Measurements from ENCODE around the gene LIPJ. TPM values are rescaled to one million over a fixed set of nuclear protein-coding genes. Genes with fewer than 3 reads are reported as not detected.

The LIPJ gene
- total and polyA plus RNA-seq, 10 of the 15 experiments (the other 5 are each of a cell fraction or from before 2014, with no cell fraction given) = 0.03 to 0.23 (median 0.08) TPM; not detected in 5

DNA sequence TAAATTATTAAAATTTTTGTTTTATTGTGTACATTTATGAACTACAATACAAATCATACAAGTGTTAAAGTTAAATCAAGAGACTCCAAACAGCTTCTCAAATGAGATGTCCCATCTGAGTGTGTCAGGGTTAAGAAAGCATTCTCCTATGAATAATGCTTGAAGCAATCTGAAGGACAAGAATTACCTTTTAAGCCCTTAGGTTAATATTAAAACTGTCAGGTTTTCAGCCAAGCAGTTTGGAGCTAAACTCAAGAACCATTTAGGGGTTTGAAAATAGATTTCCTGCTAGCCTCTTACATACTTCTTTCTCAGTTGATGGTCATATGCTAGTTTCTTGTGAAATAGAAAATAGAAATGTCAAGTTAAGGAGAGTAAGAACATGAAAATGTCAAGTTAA, 38.3 kb downstream of the LIPJ start:
- TF ChIP-seq TBL1XR1 (IDR thresholded peaks at IDR 0.05; ENCODE audit: low read depth, low read length) = no peak
- TF ChIP-seq, protein P1, sequence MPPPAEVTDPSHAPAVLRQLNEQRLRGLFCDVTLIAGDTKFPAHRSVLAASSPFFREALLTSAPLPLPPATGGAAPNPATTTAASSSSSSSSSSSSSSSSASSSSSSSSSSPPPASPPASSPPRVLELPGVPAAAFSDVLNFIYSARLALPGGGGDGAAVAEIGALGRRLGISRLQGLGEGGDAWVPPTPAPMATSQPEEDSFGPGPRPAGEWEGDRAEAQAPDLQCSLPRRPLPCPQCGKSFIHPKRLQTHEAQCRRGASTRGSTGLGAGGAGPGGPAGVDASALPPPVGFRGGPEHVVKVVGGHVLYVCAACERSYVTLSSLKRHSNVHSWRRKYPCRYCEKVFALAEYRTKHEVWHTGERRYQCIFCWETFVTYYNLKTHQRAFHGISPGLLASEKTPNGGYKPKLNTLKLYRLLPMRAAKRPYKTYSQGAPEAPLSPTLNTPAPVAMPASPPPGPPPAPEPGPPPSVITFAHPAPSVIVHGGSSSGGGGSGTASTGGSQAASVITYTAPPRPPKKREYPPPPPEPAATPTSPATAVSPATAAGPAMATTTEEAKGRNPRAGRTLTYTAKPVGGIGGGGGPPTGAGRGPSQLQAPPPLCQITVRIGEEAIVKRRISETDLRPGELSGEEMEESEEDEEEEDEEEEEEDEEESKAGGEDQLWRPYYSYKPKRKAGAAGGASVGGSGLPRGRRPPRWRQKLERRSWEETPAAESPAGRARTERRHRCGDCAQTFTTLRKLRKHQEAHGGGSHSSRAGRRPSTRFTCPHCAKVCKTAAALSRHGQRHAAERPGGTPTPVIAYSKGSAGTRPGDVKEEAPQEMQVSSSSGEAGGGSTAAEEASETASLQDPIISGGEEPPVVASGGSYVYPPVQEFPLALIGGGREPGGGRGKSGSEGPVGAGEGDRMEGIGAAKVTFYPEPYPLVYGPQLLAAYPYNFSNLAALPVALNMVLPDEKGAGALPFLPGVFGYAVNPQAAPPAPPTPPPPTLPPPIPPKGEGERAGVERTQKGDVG (CRISPR knock-in tag; IDR thresholded peaks at IDR 0.05) = no peak
- TF ChIP-seq MTA2 (IDR thresholded peaks at IDR 0.05; ENCODE audit: low read depth) = no peak
- TF ChIP-seq YY1 (IDR thresholded peaks at IDR 0.05; ENCODE audit: low read depth, low read length) = no peak
- no peak for TF ChIP-seq NFYB (IDR thresholded peaks at IDR 0.05; ENCODE audit: insufficient read depth, low read depth, low read length)
- TF ChIP-seq ZNF217 (IDR thresholded peaks at IDR 0.05) = no peak
- TF ChIP-seq SRF (IDR thresholded peaks at IDR 0.05; ENCODE audit: low read depth in 2 of 2, low read length in 2 of 2) = no peak
- TF ChIP-seq, protein P2, sequence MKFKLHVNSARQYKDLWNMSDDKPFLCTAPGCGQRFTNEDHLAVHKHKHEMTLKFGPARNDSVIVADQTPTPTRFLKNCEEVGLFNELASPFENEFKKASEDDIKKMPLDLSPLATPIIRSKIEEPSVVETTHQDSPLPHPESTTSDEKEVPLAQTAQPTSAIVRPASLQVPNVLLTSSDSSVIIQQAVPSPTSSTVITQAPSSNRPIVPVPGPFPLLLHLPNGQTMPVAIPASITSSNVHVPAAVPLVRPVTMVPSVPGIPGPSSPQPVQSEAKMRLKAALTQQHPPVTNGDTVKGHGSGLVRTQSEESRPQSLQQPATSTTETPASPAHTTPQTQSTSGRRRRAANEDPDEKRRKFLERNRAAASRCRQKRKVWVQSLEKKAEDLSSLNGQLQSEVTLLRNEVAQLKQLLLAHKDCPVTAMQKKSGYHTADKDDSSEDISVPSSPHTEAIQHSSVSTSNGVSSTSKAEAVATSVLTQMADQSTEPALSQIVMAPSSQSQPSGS (IDR thresholded peaks at IDR 0.05; ENCODE audit: low read length) = no peak
- no peaks in the 10 kb centered on the region for H3K27me3 ChIP-seq (replicated peaks in 1 of 2; ENCODE audit: control insufficient read depth in 2 of 2, insufficient read depth in 2 of 2, low read length in 1 of 2)
- no peaks in the 10 kb centered on the region for H3K79me2 ChIP-seq (ENCODE audit: control insufficient read depth, insufficient read depth, low read length)
- H3K9me3 ChIP-seq (replicated peaks; ENCODE audit: control insufficient read depth, insufficient read depth, low read length) = no peaks in the 10 kb centered on the region
- H3K4me3 ChIP-seq = no peak overlapping the region
- H4K20me1 ChIP-seq (ENCODE audit: control insufficient read depth, insufficient read depth) = no peaks in the 10 kb centered on the region
- BruUV-seq (replicated peaks) = no TSS peak
- no peak overlapping the region for H3K9ac ChIP-seq (ENCODE audit: control insufficient read depth, insufficient read depth, low read length)
- DNase-seq (ENCODE audit: low read depth, low spot score) (no peak), FAIRE-seq (no peak), ATAC-seq (no peak)
- no peak overlapping the region for H3K27ac ChIP-seq (ENCODE audit: control insufficient read depth, insufficient read depth)
- no peaks in the 10 kb centered on the region for H3K36me3 ChIP-seq (ENCODE audit: control insufficient read depth in 2 of 2, insufficient read depth in 2 of 2, low read length in 1 of 2)
- ChIA-PET CTCF (no interaction called here), RAD21 (ENCODE audit: unreplicated experiment) (no interaction called here), POLR2A (no interaction called here), SMC1A (ENCODE audit: uncharacterized antibody, unreplicated experiment) (no interaction called here)
- no peak overlapping the region for H2AFZ ChIP-seq (ENCODE audit: control insufficient read depth, low read depth, low read length)
- intact Hi-C loops (cut with micrococcal nuclease; ENCODE audit: unreplicated experiment) = no loop called here
- in situ Hi-C loops (cut with MboI) = no loop called here
- H3K4me1 ChIP-seq (ENCODE audit: control insufficient read depth, insufficient read depth, low read length) = no peaks in the 10 kb centered on the region
- H3K4me2 ChIP-seq (ENCODE audit: control insufficient read depth, insufficient read depth) = no peak overlapping the region
